HG02884 (cell line): ENCODE data around the gene HS2ST1.

Source experiments
- ATAC-seq: cut with Tn5 transposase; IDR thresholded peaks from one replicate; pipeline ENCODE4 v1.9.1; 2021; ENCODE audit warnings: mild to moderate bottlenecking, moderate library complexity; ENCODE audit not compliant: unreplicated experiment

The HS2ST1 gene

DNA sequence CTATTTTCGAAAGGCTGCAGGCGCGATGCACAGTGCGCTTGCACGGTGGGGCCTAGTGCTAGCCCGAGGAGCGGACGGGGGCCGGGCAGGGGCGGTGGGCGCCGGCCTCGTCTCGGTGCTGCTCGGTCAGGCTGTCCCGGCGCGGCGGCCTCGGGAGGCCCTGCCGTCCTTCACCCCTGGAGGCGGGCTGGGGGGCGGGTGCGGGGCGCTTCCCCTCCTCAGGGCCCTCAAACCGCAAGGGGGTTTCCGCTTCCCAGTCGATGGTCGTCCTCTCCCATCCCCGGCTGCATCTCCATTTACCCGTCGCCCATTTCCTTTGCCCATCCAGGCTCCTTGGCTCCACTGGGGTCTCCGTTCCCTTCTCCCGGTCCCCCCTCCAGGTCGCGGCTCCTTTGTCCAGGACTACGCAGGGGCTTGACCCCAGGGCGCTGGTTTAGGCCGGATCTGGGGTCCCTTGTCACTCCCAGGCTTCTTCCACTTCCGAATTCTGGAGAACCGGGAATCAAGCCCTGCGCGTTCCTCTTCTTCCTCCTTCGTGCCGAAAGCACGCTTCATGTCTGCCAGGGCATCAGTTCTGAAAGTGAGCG is 217.9 kb downstream of the HS2ST1 start:
- no peak for ATAC-seq

DNA sequence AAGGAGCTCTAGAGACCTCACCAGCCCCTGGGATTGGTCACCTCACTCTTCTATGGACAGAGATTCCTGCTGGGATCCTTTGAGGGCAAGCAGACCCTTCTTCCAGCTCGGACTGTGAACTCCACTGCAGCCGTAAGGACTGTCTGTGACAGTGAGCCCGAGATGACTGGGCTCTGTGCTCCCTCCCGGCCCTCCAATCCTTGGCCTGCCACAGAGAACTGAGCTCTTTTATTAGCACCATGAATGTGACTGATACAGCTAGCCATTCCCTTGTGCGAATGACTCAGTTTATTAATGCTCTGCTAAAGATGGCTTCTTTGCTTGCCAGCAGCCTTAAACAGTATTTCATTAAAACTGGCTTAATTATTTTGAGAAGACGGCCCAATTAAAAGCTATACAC is 219.6 kb downstream of the HS2ST1 start:
- no peak for ATAC-seq

DNA sequence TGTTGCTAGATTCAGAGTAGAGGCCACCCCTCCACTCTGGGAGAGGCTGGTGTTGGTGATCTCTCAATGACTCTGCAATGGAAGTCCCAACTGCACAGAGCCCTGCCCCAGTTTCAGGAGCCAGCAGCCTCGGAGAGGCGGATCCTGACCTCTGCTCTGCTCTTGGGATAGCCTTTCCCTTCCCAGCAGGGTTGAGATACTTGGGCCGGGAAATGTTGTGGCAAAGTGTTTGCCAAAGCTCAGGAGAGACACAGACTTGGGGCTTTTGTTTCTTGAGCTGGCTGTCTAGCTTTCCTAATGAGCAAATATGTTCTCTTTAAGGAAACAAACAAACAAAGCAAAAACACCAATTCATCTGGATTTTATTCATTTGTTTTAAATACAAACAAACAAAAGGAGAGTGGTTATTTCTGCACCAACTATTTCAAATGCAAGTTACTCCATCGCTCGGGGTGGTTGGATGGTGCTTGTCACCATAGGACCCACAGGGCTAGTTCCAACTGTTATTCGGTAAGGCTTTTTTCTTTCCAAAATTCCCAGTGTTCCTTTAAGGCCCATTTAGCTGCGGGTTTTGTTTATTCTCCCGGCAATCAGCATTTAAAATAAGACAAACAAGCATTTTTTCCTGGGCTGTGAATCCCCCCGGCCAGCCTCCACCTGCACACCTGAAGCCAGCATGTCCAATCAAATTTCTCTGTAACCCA is 220.3 kb downstream of the HS2ST1 start:
- ATAC-seq, result no peak

- no peak for ATAC-seq
Observed at GRCh38 chr1:87135329-87135712, 220.9 kb downstream of the HS2ST1 start.

GRCh38 chr1:87136607-87137341 is 222.3 kb downstream of the HS2ST1 start:
- no peak for ATAC-seq

DNA sequence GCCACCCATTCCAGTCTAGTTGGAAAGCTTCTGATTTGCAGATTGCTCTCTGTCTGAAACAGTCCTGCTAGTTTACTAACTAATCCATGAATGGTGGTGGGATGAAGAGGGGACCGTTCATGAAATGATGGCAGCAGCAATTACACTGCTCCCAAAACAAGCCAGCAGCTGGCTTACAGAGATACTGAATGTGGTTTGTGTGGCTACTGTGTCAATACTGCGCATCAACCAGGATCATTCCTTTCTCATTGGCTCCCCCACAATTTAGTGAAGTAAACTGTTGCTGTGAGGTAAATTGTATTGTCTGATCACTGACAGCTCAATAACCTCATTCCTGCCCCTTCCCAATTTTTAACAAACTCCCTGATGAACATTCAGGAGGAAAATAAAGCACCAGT is 222.9 kb downstream of the HS2ST1 start:
- ATAC-seq, result no peak

DNA sequence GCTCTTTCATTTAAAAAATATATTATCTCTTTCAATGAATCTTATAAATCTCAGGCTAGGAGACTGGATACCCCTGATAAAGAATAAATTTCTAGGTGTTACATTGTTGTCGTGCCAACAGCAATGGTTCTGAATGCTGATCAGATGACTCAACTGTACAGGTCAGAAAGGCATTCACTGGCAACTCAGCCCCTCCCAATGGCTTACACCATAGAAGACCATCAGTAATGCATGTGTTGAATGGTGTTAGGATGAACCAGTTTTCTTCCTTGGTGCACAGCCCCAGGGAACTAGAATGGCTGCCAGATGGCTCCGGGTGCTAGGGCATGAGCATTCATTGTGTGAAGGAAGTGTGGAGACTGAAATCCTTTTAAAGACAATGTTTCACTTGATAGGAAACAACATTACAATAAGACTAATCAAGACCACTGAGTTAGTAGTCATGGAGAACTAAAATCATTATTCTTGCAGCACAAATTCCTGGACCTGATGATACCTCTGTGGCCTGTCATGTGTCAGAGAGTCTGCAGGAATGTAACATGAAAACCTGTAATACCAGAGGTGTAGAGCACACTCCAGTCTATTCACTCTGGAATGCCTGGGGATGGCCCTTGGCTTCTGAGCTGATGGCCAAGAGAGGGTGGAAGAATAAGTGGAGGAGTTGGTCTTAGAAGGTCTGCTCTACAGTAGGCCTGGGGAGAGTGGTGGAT is 226.6 kb downstream of the HS2ST1 start:
- ATAC-seq, result no peak

- ATAC-seq, result no peak
Observed at GRCh38 chr1:87141556-87141955, 227.1 kb downstream of the HS2ST1 start.

DNA sequence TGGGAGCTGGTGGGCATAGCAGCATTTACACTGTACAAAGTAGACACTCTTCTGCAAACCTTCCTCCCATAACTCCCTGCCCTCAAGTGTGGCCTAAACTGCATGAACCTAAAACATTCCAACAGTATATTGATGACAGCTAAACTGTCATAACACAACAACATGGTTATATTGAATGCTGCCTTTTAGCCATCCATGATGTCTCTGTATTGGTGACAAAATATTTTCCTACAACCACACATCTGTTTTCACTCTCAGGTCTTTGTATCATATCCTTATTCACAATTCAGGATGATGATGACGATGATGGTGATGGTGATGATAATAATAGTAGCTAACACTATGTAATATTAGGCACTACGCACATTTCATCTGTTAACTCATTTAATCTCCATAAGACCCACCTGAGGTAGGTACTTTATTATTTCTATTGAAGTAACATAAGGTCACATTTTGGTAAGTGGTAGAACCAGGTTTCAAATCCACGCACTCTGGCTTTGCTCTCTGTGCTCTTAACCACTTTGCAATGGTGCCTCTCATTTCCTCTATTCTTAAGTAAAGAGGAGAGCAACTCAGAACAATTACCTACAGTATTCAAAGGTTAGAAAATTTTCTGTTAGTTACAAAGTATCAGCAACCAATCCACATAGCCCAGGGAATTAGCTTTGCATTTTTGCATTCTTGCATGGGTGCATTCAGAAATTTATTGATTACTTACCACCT is 229.1 kb downstream of the HS2ST1 start:
- ATAC-seq, result no peak

DNA sequence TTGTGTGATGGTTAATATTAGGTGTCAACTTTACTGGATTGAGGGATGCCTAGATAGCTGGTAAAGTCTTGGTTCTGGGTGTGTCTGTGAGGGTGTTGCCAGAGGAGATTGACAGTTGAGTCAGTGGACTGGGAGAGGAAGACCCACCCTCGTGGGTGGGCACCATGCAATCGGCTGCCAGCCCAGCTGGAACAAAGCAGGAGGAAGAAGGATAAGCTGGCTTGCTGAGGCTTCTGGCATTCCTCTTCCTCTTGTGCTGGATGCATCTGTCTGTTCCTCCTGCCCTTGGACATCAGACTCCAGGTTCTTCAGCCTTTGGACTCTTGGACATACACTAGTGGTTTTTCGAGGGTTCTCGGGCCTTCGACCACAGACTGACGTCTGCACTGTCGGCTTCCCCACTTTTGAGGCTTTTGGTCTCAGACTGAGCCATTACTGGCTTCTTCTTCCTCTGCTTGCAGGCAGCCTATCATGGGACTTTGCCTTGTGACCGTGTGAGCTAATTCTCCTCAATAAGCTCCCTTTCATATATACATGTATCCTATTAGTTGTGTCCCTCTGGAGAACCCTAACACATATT is 230.0 kb downstream of the HS2ST1 start:
- ATAC-seq, result no peak

- ATAC-seq, result no peak
Observed at GRCh38 chr1:87144981-87145380, 230.5 kb downstream of the HS2ST1 start.

GRCh38 chr1:87146538-87146937 is 232.1 kb downstream of the HS2ST1 start:
- no peak for ATAC-seq

DNA sequence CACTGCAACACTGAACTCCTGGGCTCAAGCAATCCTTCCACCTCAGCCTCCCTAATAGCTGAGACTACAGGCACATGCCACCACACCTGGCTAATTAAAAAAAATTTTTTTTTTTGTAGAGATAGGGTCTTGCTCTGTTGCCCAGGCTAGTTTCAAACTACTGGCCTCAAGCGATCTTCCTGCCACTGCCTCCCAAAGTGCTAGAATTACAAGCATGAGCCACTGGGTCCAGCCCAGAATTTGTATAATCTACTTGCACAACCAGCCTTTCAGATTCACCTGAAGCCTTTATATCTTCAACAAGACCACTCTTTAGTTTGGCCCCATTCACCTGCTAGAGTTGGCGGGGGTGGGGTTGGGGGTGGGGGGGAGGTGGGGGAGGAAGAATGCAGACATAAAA is 232.6 kb downstream of the HS2ST1 start:
- no peak for ATAC-seq

- no peak for ATAC-seq
Observed at GRCh38 chr1:87147851-87148250, 233.4 kb downstream of the HS2ST1 start.

GRCh38 chr1:87148661-87149060 is 234.2 kb downstream of the HS2ST1 start:
- no peak for ATAC-seq

- ATAC-seq, result no peak
Observed at GRCh38 chr1:87149241-87150041, 235.0 kb downstream of the HS2ST1 start.

GRCh38 chr1:87150143-87150542 is 235.7 kb downstream of the HS2ST1 start:
- no peak for ATAC-seq

DNA sequence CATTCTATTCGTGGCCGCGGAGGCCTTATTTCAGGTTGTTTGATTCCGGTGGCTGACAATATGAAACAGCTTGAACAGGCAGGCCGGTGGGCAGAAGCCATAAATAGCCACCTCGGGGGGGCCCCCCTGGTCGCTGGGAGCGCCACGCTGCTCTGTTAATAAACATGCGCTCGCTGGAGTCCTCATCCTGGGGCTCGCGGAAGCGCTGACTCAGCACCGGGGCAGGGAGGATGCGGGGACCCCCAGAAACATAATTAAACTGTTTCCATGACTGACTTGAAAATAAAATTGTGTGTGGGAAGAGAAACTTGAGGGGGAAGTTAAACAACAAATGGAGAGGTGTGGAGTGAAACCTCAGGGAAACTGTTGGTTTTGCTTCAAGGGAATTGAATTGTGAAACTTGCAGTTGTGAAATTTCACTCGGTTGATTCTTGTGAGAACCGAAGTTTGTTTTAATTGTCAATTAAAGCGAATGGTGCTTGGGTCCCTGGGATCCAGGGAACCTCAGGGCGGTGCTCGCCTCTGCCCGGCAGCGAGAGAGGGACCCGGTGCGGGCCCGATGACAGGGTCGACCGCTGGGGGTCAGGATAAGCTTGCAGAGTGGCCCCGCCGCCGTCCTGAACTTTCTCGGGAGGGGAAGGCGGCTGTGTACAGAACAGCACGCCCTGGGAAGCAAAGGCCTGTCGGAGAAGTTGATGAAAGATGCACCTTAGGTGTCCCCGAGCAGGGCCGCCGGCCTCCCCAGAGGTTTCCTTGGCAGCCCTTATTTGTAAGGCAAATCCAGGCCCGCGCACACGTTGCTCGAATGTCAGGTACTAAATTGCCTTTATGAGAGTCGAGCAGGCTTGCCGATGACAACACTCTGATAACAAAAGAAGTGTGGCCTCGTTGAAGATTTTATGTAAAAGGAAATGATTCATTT is 237.3 kb downstream of the HS2ST1 start:
- peak; percentile 69 for ATAC-seq

DNA sequence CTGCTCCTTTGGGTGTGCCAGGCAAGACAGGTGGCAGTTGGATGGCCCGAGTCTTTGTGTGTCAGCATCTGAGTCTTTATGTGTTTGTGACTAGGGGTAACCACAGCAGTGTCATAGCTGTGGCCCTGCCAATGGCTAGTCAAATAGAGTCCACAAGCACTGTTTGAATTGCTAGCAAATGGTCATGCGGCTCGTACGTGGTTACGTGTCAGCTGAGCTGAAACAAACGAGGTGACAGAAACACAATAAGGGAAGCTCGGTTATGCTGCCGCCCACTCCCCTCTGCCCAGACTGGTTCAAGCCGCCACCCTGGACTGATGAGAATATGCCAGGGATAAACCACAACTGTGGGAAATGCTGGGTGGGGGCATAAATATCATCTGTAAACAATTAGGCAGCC is 239.9 kb downstream of the HS2ST1 start:
- no peak for ATAC-seq
